Measurements from ENCODE around the gene MSI2.

DNA sequence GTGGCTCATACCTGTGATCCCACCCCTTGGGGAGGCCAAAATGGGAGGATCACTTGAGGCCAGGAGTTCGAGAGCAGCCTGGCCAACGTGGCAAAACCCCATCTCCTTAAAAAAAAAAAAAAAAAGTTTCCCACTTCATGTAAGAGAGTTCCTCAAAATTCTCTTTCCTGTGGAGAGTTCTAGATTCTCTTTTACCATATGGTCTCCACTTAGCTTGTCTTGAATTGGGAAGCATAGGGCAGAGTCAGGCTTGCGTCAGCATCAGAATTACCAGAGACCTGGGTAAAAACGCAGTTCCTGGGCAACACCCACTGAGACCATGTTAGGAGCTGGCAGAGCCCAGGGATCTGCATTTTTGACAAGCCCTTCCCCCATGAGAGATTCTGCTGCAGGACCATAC is 330.4 kb downstream of the MSI2 start:
- TF ChIP-seq, protein P1, sequence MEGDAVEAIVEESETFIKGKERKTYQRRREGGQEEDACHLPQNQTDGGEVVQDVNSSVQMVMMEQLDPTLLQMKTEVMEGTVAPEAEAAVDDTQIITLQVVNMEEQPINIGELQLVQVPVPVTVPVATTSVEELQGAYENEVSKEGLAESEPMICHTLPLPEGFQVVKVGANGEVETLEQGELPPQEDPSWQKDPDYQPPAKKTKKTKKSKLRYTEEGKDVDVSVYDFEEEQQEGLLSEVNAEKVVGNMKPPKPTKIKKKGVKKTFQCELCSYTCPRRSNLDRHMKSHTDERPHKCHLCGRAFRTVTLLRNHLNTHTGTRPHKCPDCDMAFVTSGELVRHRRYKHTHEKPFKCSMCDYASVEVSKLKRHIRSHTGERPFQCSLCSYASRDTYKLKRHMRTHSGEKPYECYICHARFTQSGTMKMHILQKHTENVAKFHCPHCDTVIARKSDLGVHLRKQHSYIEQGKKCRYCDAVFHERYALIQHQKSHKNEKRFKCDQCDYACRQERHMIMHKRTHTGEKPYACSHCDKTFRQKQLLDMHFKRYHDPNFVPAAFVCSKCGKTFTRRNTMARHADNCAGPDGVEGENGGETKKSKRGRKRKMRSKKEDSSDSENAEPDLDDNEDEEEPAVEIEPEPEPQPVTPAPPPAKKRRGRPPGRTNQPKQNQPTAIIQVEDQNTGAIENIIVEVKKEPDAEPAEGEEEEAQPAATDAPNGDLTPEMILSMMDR (IDR thresholded peaks at IDR 0.05) = no peak
- no peak for TF ChIP-seq POLR2A (IDR thresholded peaks at IDR 0.05)
